Measurements from ENCODE around the gene PARP16.
"Not testable (repeated sequence)": the region's sequence is repeated elsewhere in the genome, so short reads cannot be mapped to it uniquely, and the experiment has no call there.

PARP16 gene

DNA sequence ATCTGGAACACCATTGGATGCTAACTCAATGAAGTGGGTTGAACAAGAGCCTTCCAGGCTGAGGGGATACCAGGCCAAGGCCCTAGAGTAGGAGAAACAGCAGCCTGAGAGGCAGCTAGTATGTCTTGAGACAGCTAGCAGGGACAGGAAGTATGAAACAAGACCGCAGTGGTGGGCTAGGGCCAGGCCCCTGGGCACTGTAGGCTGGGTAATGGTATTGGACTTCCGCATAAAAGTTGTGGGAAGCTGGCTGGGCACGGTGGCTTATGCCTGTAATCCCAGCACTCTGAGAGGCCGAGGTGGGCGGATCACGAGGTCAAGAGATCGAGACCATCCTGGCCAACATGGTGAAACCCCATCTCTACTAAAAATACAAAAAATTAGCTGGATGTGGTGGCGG, 50.2 kb downstream of the PARP16 start:
- not testable (repeated sequence) for DNase-seq (ENCODE audit: low read depth in 3 of 3)

DNA sequence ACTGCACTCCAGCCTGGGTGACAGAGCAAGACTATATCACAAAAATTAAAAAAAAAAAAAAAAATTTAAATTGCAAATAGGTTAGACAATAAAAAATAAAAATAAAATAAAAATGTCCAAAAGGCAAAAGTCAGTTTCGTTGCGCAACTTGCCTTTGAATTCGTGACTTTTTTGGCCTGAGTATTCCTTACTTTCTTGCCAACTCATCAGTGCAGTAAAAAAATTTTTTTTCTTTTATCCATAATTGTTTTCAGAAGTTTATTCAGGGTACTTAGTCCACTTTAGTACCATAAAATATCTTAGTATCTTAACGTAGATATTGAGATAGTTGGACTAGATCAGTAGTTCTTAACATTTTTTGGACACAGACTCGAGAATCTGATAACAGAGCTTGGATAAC, 53.0 kb downstream of the PARP16 start:
- no peak for DNase-seq (ENCODE audit: low read depth in 3 of 3)

DNA sequence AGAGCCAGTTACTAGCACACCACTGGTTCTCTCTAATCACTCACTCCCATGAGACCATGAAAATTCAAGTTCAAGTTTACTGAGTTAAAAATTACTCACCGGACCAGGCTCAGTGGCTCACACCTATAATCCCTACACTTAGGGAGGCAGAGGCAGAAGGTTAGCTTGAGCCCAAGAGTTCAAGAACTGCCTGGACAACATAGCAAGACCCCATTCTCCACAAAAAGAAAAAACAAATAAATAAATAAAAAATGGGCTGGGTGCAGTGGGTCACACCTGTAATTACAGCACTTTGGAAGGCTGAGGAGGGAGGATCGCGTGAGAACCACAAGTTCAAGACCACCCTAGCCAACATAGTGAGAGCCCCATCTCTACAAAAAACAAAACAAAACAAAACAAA, 54.2 kb downstream of the PARP16 start:
- no peak for DNase-seq (ENCODE audit: low read depth in 3 of 3)

DNA sequence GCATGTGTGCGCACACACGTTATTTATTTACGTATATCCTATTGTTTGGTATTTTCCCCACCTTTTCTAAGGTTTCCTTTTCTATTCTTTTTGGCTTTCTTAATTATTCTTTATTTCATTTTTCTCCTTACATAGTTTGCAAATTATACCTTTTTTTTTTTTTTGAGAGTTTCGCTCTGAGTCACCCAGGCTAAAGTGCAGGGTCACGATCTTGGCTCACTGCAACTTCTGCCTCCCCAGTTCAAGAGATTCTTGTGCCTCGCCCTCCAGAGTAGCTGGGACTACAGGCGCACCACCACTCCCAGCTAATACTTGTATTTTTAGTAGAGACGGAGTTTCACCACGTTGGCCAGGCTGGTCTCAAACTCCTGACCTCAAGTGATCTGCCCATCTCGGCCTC, 55.4 kb downstream of the PARP16 start:
- no peak for DNase-seq (ENCODE audit: low read depth in 3 of 3)

DNA sequence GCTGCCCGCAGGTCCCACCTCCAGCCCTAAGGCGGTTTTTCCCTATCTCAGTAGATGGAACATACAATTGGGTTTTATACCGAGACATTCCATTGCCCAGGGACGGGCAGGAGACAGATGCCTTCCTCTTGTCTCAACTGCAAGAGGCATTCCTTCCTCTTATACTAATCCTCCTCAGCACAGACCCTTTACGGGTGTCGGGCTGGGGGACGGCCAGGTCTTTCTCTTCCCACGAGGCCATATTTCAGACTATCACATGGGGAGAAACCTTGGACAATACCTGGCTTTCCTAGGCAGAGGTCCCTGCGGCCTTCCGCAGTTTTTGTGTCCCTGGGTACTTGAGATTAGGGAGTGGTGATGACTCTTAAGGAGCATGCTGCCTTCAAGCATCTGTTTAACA, 59.8 kb downstream of the PARP16 start:
- not testable (repeated sequence) for DNase-seq (ENCODE audit: low read depth in 3 of 3)

DNA sequence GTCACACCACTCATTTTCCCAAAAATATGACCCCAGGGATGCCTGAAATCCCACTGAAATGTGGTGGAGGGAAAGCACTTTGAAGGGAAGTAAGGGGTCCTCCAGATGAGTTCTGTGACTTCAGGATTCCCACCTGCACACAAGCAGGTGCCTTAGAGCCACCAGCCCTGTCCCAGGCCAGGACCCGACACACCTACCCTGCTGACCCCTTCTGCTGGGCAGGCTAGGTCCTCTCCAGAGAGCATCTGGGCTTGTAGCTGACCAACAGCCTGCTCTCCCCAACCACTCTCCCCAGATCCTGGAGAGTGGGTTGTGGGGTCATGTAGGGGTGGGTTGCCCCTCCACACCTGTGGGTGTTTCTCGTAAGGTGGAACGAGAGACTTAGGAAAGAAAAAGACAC, 60.5 kb downstream of the PARP16 start:
- no peak for DNase-seq (ENCODE audit: low read depth in 3 of 3)

DNA sequence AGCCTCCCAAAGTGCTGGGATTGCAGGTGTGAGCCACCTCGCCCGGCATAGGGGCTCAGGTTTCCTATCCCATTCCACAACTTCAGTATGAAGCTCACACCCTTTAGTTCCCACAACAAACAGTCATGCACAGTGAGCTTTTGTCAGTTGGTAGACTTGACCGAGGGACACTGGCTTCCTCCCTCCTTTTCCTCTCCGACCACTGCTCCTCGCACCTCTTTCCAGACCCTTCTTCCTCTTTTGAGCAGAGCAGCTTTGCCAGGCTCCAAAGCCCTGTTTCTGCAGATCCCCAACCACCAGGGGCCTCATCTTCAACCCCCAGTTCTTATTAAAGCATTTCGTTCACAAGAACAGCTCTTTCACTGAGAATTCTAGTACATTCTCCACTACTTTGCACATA, 62.7 kb downstream of the PARP16 start:
- DNase-seq (ENCODE audit: low read depth in 3 of 3): no peak

DNA sequence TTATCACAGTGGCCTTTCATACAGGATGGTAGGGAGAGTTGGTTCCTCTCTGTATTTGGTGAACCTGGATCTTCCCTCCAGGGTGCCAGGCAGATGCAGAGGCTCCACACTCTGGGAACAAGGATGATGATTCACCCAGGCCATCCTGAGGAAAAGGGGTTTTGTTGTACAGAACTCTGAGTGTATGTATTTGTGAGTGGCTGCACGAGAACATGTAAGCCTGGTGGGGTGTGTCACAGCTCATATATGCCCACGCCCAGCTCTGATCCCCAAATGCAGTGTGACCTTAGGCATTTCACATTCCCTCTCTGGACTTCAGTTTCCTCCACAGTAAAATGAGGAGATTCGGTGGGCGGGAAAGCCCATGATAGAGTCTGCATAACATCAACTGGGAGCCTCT, 63.8 kb downstream of the PARP16 start:
- no peak for DNase-seq (ENCODE audit: low read depth in 3 of 3)

DNA sequence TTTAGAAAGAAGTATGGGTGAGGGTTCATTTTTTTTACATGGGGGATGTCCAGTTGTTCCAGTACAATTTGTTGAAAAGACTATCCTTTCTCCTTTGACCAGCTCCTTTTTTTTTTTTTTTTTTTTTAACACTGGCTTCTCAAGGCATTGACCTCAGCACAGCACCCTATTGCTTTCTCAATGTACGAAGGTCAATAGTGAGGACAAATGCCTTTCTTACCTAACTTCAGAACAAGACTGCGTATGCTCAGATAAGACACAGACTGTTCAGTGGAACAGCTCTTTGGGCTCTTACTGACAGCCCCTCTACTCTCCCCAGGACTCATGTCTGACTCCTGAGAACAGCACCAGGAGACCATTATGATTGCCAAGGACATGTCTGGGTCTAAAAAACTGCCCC, 65.0 kb downstream of the PARP16 start:
- DNase-seq (ENCODE audit: low read depth in 3 of 3): no peak

DNA sequence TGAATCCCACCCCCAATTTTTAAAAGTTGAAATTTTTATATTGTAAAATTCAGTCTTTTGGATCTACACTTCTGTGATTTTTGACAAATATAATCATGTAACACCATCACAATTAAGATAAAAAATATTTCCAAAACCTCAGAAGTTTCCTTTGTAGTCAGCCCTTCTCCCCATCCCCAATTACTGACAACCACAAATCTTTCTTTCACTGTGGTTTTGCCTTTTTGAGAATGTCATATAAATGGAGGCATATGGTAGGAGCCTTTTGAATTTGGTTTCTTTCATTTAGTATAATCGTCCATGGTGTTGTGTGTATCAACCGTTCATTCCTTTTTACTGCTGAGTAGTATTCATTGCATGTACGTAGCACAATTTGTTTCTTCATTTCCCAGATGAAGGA, 67.5 kb downstream of the PARP16 start:
- DNase-seq (ENCODE audit: low read depth in 3 of 3): no peak

DNA sequence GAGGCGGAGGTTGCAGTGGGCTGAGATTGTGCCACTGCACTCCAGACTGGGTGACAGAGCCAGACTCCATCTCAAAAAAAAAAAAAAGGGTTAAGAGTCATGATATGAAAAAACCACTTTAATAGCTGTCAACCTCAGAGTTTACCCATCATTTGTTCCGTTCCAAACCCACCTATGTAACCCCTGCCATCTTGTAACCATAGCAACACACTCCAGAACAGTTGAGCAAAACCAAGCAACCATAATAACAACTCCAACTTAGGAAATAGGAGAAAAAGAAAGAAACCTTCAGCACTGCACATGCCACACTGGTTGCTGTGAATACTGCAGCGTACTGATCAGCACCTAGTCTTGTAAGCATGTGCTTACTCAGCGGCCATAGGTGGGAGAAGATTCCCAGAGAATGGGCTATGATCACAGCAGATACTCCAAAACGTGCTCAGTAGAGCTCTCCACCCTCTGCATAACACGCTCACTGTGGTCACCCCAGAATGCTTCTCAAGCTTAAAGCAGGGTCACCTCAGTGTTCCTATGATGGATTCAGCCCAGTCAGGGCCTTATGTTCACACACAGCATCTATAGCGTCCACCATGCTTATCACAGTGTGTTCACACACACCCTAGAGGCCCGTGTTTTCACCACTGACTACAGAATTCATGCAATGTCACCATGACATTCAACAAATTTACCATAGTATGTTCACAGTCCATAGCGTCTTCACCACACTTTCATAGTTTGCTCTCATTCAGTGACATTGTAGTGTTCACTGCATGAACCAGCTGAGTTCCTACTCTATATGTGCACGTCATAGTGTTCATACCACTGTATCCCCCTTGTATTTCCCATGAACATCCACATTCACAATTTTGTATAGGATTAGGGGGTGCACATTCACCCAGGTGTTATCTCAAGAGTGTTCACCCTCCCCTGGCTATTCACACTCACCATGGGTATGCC, 68.9 kb downstream of the PARP16 start:
- no peak for DNase-seq (ENCODE audit: low read depth in 3 of 3)

DNA sequence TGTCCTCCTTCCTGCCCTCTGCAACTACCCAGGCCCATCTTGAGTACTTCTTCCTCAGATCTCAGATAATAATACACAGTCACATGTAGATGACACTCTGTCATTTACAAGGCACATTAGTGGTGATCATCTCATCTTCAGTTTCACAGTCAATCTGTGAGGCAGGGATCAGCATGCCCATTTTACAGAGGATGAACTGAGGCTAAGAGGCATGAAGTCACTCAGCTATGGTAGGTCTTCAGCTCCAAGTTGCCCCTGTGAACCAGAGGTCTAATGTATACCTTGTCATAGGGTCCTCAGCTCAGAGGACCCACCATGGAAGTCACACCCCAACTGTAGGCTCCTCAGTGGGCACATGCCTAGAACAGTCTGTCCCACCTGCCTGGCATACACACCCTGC, 71.2 kb downstream of the PARP16 start:
- DNase-seq (ENCODE audit: low read depth in 3 of 3): no peak

DNA sequence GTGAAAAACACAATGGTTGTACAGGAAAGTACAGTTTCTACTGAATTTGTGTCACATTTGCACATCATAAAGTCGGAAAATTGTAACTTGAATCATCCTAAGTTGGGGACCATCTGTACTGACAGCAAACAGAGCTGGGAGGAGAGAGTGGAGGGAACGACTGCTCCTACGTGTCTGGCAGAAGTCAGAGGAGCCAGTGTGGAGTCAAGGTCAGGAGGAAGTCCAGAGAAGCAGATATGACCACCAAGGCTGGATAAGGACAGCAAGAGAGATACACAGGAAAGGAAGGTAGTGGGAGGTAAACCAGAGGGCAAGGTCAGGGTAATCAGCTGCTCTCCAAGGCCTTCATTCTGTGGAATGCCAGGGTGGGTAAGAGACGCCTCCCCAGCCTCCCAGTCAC, 72.7 kb downstream of the PARP16 start:
- DNase-seq (ENCODE audit: low read depth in 3 of 3): no peak

DNA sequence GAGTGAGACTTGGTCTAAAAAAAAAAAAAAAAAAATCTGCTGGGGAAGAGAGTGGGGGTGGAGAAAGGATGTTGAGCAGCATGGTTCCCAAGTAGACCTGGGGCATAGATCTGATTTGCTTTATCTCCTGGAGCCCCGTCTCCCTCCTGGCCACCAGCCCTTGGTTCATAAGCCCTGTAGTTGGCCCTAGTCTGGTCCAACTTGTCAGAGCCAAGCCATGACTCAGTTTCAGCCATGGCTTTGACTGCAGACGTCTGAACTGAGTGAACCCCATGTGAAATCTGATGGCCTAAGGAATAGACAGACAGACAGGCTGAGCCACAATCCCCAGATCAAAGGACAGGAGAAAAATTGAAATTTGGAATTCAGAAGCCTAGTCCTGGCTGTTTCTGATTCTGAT, 73.4 kb downstream of the PARP16 start:
- DNase-seq (ENCODE audit: low read depth in 3 of 3): no peak

DNA sequence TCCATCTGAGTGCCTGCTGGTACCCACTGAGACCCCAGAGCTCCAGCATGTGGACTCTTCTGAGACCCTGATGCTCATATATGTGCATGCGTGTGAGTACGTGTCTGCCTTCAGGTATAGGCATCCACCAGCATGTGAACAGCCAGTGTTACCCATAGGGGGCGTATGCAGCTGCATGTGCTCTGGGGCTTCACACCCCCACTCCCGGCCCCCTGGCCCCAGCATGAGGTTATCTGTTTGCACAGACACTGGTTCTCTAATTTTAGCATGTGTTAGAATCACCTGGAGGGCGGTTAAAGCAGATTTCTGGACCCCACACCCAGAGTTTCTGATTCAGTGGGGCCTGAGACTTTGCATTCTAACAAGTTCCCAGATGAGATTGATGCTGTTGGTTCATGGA, 74.6 kb downstream of the PARP16 start:
- DNase-seq (ENCODE audit: low read depth in 3 of 3): peak in 2 of 3 experiments; percentile 10 to 46

DNA sequence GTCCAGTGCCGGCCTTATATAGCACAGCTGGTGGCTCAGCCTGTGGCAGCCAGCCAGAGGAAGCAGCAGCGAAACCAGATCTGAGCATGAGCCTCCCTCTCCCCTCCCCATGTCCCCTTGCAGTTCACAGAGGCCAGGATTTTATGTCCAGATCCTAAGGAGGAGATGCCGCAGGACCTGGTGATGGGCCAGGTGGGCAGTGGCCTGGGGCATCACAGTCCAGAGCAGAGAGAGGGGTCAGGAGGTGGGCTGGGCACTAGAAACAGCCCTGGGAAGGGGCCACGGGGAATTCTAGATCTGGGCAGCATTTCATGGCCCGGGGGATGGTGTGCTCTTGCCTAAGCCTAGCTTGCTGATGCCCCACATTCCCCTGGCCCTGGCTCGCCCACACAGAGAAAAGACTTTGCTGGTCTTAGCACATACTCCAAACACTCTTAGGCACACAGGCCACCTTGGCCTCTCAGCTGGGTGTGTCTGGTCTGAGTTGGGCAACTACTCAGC, 75.2 kb downstream of the PARP16 start:
- DNase-seq (ENCODE audit: low read depth in 3 of 3): no peak

DNA sequence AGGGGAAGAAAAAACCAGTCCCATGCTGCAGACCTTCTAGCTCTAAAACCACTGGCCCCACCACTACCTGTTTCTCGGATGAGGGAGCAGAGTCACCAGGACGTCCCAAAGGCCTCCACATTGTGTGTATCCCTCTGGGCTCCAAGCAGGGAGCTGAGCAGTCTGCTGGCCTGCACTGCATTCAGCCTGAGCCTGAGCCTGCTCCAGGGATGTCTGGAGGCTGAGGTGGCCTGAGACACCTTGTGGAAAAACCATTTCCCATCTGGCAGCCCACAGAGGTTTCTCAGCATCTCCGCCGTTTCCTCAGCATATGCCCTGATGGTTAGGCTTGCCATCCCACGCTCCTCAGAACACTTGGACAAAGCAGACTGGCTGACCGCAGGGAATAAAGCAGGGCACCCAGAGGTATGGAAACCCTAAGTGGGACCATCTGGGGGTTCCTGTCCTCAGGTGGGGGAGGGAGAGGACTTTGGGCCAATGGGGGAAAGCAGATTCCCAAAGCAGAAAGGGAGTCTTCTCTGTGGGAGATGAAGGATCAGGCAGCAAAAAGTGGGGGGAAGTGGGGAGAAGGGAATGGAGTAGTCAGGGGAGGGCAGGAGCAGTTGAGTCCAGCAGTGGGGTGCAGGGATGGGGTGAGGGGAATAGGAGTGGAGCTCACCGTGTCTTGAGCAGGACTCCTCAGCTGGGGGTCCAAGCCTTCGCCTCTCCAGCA, 75.8 kb downstream of the PARP16 start, which contains the start of gene CILP:
TSS of gene CILP (minus strand) at position 704 of the 712 bp plus-strand sequence. CDS start 1,718 bp downstream, outside the sequence.
- no peak for DNase-seq (ENCODE audit: low read depth in 3 of 3)

DNA sequence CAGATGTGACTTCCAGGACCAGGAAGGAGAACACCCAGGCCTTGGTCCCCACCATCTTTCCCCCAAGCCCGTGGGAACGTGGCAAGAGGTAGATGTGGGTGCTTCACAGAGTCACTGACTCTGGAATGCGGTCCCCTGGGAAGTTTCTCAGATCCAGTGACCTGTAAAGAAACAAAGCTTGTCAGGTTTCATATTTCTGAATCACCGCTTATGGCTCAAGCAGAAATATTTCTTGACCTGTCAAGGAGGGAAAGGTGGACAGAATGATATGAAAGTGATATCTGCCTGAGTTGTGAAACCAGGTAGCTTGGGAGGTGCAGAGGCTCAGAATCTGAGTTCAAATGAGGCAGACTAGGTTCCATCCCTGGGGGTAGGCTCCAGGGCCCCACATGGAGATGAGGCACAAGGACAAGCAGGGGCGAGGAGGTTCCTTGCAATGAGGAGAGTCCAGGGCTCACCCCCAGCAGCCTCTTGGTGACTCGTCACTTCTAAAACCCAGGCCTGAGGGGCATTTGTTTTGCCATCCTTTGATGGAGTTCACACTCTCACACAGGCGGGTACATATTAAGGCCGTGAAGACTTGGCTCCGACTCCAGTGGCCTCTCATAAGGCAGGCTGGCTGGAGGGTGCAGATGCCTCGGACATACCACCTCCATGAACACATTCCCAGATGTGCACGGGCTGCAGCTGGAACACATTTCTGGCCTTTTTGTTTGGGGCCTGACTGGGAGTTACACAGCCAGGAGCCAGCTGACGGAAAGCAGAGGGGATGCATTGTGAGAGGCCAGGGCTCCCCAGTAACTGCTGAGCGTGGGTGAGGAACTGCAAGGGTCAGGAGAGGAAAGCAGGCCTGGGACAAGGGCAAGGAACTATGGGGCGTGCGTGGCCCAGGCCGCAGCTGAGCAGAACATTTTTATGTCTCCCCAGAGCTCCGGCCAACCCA, 76.7 kb downstream of the PARP16 start:
- DNase-seq (ENCODE audit: low read depth in 3 of 3): no peak

DNA sequence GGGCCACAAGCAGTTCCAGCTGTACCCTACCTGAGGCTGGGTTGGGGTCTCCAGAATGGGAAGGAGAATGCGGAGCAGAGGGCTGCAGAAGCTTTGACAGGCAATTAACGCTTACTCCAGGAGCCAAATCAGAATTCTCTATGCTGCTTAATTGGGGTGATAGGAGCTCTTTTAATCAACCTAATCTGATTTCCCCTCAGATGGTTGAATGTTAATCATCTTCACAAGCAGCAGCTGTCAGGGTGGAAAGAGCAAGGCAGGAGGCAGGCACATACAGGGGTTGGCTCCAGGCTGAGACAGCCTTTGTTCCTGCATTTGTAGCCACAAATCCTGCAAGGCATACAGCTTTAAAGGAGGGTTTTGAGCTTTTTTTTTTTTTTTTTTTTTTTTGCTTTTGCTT, 78.0 kb downstream of the PARP16 start:
- DNase-seq (ENCODE audit: low read depth in 3 of 3): no peak

Measured in stimulated activated CD4-positive, alpha-beta T cell treated with anti-CD3 and anti-CD28 coated beads, TNF-alpha, amount 100 ng/mL, for 24 hours (primary cell).